ENCODE results near the gene FNDC3B. TPM values are rescaled to one million over a fixed set of nuclear protein-coding genes. Genes with fewer than 3 reads are reported as not detected.

Gene FNDC3B
- total RNA-seq, 1 donor from 2014 or later = 290 TPM

GRCh38 chr3:172221547-172221946, 182.2 kb downstream of the FNDC3B start:
- no peaks in the 10 kb centered on the region for H3K9me3 Mint-ChIP-seq (ENCODE audit: low read depth)
- no peaks in the 10 kb centered on the region for H3K27me3 Mint-ChIP-seq (ENCODE audit: low read depth)
- H3K4me1 Mint-ChIP-seq (ENCODE audit: low read depth) = peaks cover 83% of the 10 kb centered on the region
- H3K36me3 Mint-ChIP-seq (ENCODE audit: low read depth) = peaks cover 5% of the 10 kb centered on the region
- peak overlapping the region; percentile 53 for H3K27ac Mint-ChIP-seq (ENCODE audit: unreplicated experiment)
- DNase-seq (ENCODE audit: low spot score) = no peak
- no peak overlapping the region for H3K4me3 Mint-ChIP-seq (ENCODE audit: unreplicated experiment)
- TF ChIP-seq, protein P1, sequence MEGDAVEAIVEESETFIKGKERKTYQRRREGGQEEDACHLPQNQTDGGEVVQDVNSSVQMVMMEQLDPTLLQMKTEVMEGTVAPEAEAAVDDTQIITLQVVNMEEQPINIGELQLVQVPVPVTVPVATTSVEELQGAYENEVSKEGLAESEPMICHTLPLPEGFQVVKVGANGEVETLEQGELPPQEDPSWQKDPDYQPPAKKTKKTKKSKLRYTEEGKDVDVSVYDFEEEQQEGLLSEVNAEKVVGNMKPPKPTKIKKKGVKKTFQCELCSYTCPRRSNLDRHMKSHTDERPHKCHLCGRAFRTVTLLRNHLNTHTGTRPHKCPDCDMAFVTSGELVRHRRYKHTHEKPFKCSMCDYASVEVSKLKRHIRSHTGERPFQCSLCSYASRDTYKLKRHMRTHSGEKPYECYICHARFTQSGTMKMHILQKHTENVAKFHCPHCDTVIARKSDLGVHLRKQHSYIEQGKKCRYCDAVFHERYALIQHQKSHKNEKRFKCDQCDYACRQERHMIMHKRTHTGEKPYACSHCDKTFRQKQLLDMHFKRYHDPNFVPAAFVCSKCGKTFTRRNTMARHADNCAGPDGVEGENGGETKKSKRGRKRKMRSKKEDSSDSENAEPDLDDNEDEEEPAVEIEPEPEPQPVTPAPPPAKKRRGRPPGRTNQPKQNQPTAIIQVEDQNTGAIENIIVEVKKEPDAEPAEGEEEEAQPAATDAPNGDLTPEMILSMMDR (IDR thresholded peaks at IDR 0.05) = no peak

GRCh38 chr3:172222478-172223071, 183.2 kb downstream of the FNDC3B start:
- no peak for DNase-seq (ENCODE audit: low spot score)
- H3K9me3 Mint-ChIP-seq (ENCODE audit: low read depth) = no peaks in the 10 kb centered on the region
- TF ChIP-seq, protein P1 (IDR thresholded peaks at IDR 0.05) = no peak
- H3K36me3 Mint-ChIP-seq (ENCODE audit: low read depth) = peaks cover 6% of the 10 kb centered on the region
- peaks cover 74% of the 10 kb centered on the region for H3K4me1 Mint-ChIP-seq (ENCODE audit: low read depth)
- H3K4me3 Mint-ChIP-seq (ENCODE audit: unreplicated experiment) = no peak overlapping the region
- peak overlapping the region; percentile 34 for H3K27ac Mint-ChIP-seq (ENCODE audit: unreplicated experiment)
- H3K27me3 Mint-ChIP-seq (ENCODE audit: low read depth) = no peaks in the 10 kb centered on the region

- Mint-ChIP-seq H3K27me3 (ENCODE audit: low read depth) (no peaks in the 10 kb centered on the region), H3K27ac (ENCODE audit: unreplicated experiment) (no peak overlapping the region), H3K4me3 (ENCODE audit: unreplicated experiment) (no peak overlapping the region), H3K36me3 (ENCODE audit: low read depth) (peaks cover 15% of the 10 kb centered on the region), H3K4me1 (ENCODE audit: low read depth) (peaks cover 73% of the 10 kb centered on the region), H3K9me3 (ENCODE audit: low read depth) (no peaks in the 10 kb centered on the region)
- TF ChIP-seq, protein P1 (IDR thresholded peaks at IDR 0.05) = no peak
- DNase-seq (ENCODE audit: low spot score) = no peak
These were observed 184.5 kb downstream of the FNDC3B start for GRCh38 chr3:172223870-172224269.

GRCh38 chr3:172224560-172225214, 185.3 kb downstream of the FNDC3B start:
- peaks cover 18% of the 10 kb centered on the region for H3K36me3 Mint-ChIP-seq (ENCODE audit: low read depth)
- H3K27me3 Mint-ChIP-seq (ENCODE audit: low read depth) = no peaks in the 10 kb centered on the region
- no peak for DNase-seq (ENCODE audit: low spot score)
- H3K4me3 Mint-ChIP-seq (ENCODE audit: unreplicated experiment) = no peak overlapping the region
- H3K27ac Mint-ChIP-seq (ENCODE audit: unreplicated experiment) = peak overlapping the region; percentile 72
- TF ChIP-seq, protein P1 (IDR thresholded peaks at IDR 0.05) = no peak
- H3K9me3 Mint-ChIP-seq (ENCODE audit: low read depth) = no peaks in the 10 kb centered on the region
- H3K4me1 Mint-ChIP-seq (ENCODE audit: low read depth) = peaks cover 72% of the 10 kb centered on the region

DNA sequence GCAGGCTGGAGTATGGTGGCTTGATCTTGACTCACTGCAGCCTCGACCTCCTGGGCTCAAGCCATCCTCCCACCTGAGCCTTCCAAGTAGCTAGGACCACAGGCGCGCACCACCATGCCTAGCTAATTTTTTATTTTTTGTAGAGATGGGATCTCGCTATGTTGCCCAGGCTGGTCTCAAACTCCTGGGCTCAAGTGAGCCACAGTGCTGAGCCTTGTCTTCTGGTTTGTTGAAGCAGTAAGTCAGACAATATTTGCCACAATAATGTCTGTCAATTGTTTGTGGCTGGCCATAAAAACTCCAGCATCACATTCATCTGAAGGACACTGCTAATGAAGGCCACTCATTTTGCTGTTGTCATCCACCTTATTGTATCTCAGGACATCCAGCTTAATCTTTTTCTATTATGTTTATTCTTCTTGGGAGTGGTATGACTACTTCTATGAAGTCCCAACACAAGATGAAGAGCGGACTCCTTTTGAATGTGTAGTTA, 185.9 kb downstream of the FNDC3B start:
- no peak overlapping the region for H3K4me3 Mint-ChIP-seq (ENCODE audit: unreplicated experiment)
- H3K27ac Mint-ChIP-seq (ENCODE audit: unreplicated experiment) = peak overlapping the region; percentile 53
- TF ChIP-seq, protein P1 (IDR thresholded peaks at IDR 0.05) = no peak
- peaks cover 20% of the 10 kb centered on the region for H3K36me3 Mint-ChIP-seq (ENCODE audit: low read depth)
- no peak for DNase-seq (ENCODE audit: low spot score)
- H3K4me1 Mint-ChIP-seq (ENCODE audit: low read depth) = peaks cover 70% of the 10 kb centered on the region
- H3K27me3 Mint-ChIP-seq (ENCODE audit: low read depth) = no peaks in the 10 kb centered on the region
- no peaks in the 10 kb centered on the region for H3K9me3 Mint-ChIP-seq (ENCODE audit: low read depth)

Data from chondrocyte (in vitro differentiated cells).